Keratinocyte (primary cell): ENCODE data around the gene ODAD4. TPM values are rescaled to one million over a fixed set of nuclear protein-coding genes. Genes with fewer than 3 reads are reported as not detected.

Source experiments
- DNase-seq: peaks from one replicate; pipeline ENCODE4 v3.0.0-alpha.2; 2011; ENCODE audit warnings: low read depth, missing footprints, low spot score
- FAIRE-seq: peaks from 2 replicates; lab custom pipeline; 2011; peaks lifted over from hg19 to GRCh38; lab: Jason Lieb, UNC
- H2AFZ ChIP-seq: 2 replicates; pipeline ENCODE4 v1.6.0; 2012; ENCODE audit warnings: low read length, control low read depth, inconsistent platforms; ENCODE audit not compliant: control insufficient read depth
- H3K27ac ChIP-seq: 2 replicates; pipeline ENCODE4 v1.5.1; 2011; ENCODE audit warnings: low read length; ENCODE audit not compliant: control insufficient read depth, insufficient read depth
- H3K27me3 ChIP-seq: 3 replicates; pipeline ENCODE4 v1.6.0; 2011; ENCODE audit warnings: low read length; ENCODE audit not compliant: control insufficient read depth, insufficient read depth; ENCODE audit errors: extremely low read depth
- H3K36me3 ChIP-seq, 2 experiments: 2 replicates in 1 of 2; 3 replicates in 1 of 2; pipeline ENCODE4 v1.5.1; 2011; ENCODE audit warnings: low read length in 2 of 2, mild to moderate bottlenecking in 1 of 2; ENCODE audit not compliant: control insufficient read depth in 2 of 2, insufficient read depth in 2 of 2; ENCODE audit errors: extremely low read depth in 1 of 2
- H3K4me1 ChIP-seq: 3 replicates; pipeline ENCODE4 v1.5.1; 2011; ENCODE audit warnings: low read length; ENCODE audit not compliant: control insufficient read depth, insufficient read depth; ENCODE audit errors: extremely low read depth
- H3K4me2 ChIP-seq: 3 replicates; pipeline ENCODE4 v1.6.0; 2011; ENCODE audit warnings: low read depth, low read length; ENCODE audit not compliant: control insufficient read depth, insufficient read depth; ENCODE audit errors: extremely low read depth
- H3K4me3 ChIP-seq, 3 experiments: fragments of 200-600 bp in 1 of 3; sonication (generic) in 1 of 3; 2 replicates in 2 of 3; 3 replicates in 1 of 3; pipeline ENCODE4 v1.5.1; 2011 to 2016; ENCODE audit warnings: low read length in 3 of 3, mild to moderate bottlenecking in 3 of 3, control low read depth in 2 of 3, inconsistent platforms in 1 of 3, low read depth in 1 of 3, mixed read lengths in 1 of 3, mixed run types in 1 of 3, moderate library complexity in 1 of 3; ENCODE audit not compliant: control insufficient read depth in 2 of 3, insufficient read depth in 2 of 3; ENCODE audit errors: extremely low read depth in 1 of 3
- H3K79me2 ChIP-seq: 2 replicates; pipeline ENCODE4 v1.6.0; 2012; ENCODE audit warnings: low read length; ENCODE audit not compliant: control insufficient read depth, insufficient read depth
- H3K9ac ChIP-seq: 3 replicates; pipeline ENCODE4 v1.6.0; 2011; ENCODE audit warnings: low read length; ENCODE audit not compliant: control insufficient read depth, insufficient read depth; ENCODE audit errors: extremely low read depth
- H3K9me1 ChIP-seq: 3 replicates; pipeline ENCODE4 v1.6.0; 2011; ENCODE audit warnings: low read length; ENCODE audit not compliant: control insufficient read depth, insufficient read depth; ENCODE audit errors: extremely low read depth
- H3K9me3 ChIP-seq: 2 replicates; pipeline ENCODE4 v1.5.1; 2012; ENCODE audit warnings: low read depth, low read length; ENCODE audit not compliant: control insufficient read depth
- H4K20me1 ChIP-seq: 3 replicates; pipeline ENCODE4 v1.6.0; 2011; ENCODE audit warnings: low read length; ENCODE audit not compliant: control insufficient read depth, insufficient read depth; ENCODE audit errors: extremely low read depth
- CTCF ChIP-seq, 3 experiments: IDR thresholded peaks in 1 of 3; conservative IDR thresholded peaks in 1 of 3; optimal IDR thresholded peaks in 1 of 3; 2 replicates in 2 of 3; 3 replicates in 1 of 3; pipeline versions ENCODE3 to v1.5.1; 2011; ENCODE audit warnings: low read length in 3 of 3, mild to moderate bottlenecking in 3 of 3, moderate library complexity in 2 of 3, control low read depth in 1 of 3, inconsistent platforms in 1 of 3; ENCODE audit not compliant: insufficient read depth in 2 of 3; ENCODE audit errors: extremely low read depth in 1 of 3
- EZH2 ChIP-seq: IDR thresholded peaks from one replicate; pipeline ENCODE4 v1.6.1; 2012; ENCODE audit warnings: inconsistent platforms, mild to moderate bottlenecking, low read length, moderate library complexity
- dilution Hi-C: fragments of 300-500 bp; cut with MboI; formaldehyde crosslinking; loops from one replicate; pipeline ENCODE4 v1.7.0; 2020; ENCODE audit warnings: low sequenced_read_pairs; ENCODE audit not compliant: extremely low pct_ligation_motif_present
- polyA plus RNA-seq, 5 experiments: library from polyadenylated mRNA; depleted of rRNA in 3 of 5; stranded (reverse) in 3 of 5; stranded (forward) in 1 of 5; unstranded in 1 of 5; fragments of >200 nt; gene quantifications; 1 replicate in 1 of 5; 2 replicates in 3 of 5; 3 replicates in 1 of 5; pipeline versions ENCODE4 v1.2.1 to v1.2.3, GENCODE V29; 2011 to 2012; ENCODE audit warnings: missing spikeins in 2 of 5, low read depth in 1 of 5, low replicate concordance in 1 of 5

ODAD4 gene
- polyA plus RNA-seq, 1 donor (not counting 4 experiments of a cell fraction or from before 2014, with no cell fraction given): 0.20 TPM

- no peak overlapping the region for H3K4me2 ChIP-seq
- H3K4me1 ChIP-seq: no peaks in the 10 kb centered on the region
- peaks cover 15% of the 10 kb centered on the region for H3K79me2 ChIP-seq
- no peak overlapping the region for H3K27ac ChIP-seq
- FAIRE-seq (no peak), DNase-seq (no peak)
- no peak overlapping the region for H3K9ac ChIP-seq
- no peak overlapping the region for H2AFZ ChIP-seq
- no peaks in the 10 kb centered on the region for H3K9me1 ChIP-seq
- dilution Hi-C loops: no loop called here
- no peaks in the 10 kb centered on the region for H3K9me3 ChIP-seq
- peaks cover 10% of the 10 kb centered on the region for H4K20me1 ChIP-seq
- TF ChIP-seq EZH2 (no peak), CTCF (optimal IDR thresholded peaks at IDR 0.05 in 1 of 3, IDR thresholded peaks at IDR 0.05 in 1 of 3, conservative IDR thresholded peaks at IDR 0.05 in 1 of 3; ENCODE audit: extremely low read depth in 1 of 3, insufficient read depth in 2 of 3, low read length in 3 of 3) (no peak)
- peaks cover 68 to 78% of the 10 kb centered on the region in 2 experiments for H3K36me3 ChIP-seq
- H3K4me3 ChIP-seq: no peak overlapping the region
- H3K27me3 ChIP-seq: no peaks in the 10 kb centered on the region
Observed at GRCh38 chr17:41893384-41893783, 37.0 kb upstream of the ODAD4 start.

GRCh38 chr17:41894791-41895331, 35.6 kb upstream of the ODAD4 start:
- Histone ChIP-seq H3K9me3 (no peaks in the 10 kb centered on the region), H3K9me1 (no peaks in the 10 kb centered on the region), H3K4me1 (no peaks in the 10 kb centered on the region), H3K79me2 (peaks cover 13% of the 10 kb centered on the region), H4K20me1 (peaks cover 10% of the 10 kb centered on the region), H3K4me3 (no peak overlapping the region), H3K36me3 (peaks cover 71 to 72% of the 10 kb centered on the region in 2 experiments), H3K9ac (no peak overlapping the region), H3K27ac (no peak overlapping the region), H3K27me3 (no peaks in the 10 kb centered on the region), H2AFZ (no peak overlapping the region), H3K4me2 (no peak overlapping the region)
- DNase-seq (no peak), FAIRE-seq (no peak)
- dilution Hi-C loops: no loop called here
- TF ChIP-seq EZH2: no peak
- TF ChIP-seq CTCF (optimal IDR thresholded peaks at IDR 0.05 in 1 of 3, IDR thresholded peaks at IDR 0.05 in 1 of 3, conservative IDR thresholded peaks at IDR 0.05 in 1 of 3; ENCODE audit: extremely low read depth in 1 of 3, insufficient read depth in 2 of 3, low read length in 3 of 3): no peak
